GM19023 (cell line): ENCODE results near the gene HOXC6.

ENCODE experiments used
- ATAC-seq: cut with Tn5 transposase; IDR thresholded peaks from one replicate; pipeline ENCODE4 v1.9.1; 2021; ENCODE audit warnings: mild to moderate bottlenecking, moderate library complexity; ENCODE audit not compliant: unreplicated experiment

The HOXC6 gene

DNA sequence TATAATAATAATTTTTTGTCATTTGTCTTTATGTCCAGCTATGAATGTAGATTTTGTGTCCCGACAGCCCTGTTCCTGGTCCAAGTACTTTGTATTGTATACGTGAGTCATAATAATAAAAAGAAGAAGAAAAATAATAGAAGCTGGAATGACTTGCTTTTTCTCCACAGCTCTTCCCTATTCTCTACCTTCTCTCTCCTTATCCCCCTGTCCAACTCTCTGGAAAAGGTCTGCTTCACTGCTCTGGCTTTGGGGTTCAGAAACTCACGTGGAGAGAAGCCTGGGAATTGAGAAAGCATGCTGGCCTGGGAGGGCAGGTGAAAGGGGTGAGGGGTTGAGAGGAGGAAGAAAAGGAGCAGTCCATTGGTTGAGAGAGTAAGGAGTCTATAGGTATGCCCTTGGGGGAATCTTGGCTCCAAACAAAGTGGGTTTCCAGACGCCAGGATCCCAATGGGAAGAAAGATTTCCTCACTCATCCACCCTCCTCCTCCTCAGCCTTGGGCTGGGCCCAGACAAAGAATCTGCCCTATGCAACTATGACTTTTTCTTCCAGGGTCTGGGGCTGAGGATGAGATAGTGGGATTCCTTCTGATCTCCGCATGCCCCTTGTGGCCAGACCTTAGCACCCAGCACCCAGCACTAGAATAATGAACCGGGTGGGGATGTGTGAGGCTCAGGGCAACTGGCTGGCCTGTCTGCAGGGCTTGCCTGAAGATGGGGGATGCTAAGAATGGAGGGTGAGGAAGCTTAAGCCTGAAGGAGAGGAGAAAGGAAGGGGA lies 15.4 kb upstream of the HOXC6 start:
- ATAC-seq, result no peak

- ATAC-seq, result no peak
These were observed 13.7 kb upstream of the HOXC6 start for GRCh38 chr12:54014377-54015017.

GRCh38 chr12:54015018-54015931 lies 13.0 kb upstream of the HOXC6 start:
- ATAC-seq, result no peak

GRCh38 chr12:54016051-54016450 lies 12.2 kb upstream of the HOXC6 start:
- no peak for ATAC-seq

- no peak for ATAC-seq
These were observed 11.7 kb upstream of the HOXC6 start for GRCh38 chr12:54016478-54016964.

DNA sequence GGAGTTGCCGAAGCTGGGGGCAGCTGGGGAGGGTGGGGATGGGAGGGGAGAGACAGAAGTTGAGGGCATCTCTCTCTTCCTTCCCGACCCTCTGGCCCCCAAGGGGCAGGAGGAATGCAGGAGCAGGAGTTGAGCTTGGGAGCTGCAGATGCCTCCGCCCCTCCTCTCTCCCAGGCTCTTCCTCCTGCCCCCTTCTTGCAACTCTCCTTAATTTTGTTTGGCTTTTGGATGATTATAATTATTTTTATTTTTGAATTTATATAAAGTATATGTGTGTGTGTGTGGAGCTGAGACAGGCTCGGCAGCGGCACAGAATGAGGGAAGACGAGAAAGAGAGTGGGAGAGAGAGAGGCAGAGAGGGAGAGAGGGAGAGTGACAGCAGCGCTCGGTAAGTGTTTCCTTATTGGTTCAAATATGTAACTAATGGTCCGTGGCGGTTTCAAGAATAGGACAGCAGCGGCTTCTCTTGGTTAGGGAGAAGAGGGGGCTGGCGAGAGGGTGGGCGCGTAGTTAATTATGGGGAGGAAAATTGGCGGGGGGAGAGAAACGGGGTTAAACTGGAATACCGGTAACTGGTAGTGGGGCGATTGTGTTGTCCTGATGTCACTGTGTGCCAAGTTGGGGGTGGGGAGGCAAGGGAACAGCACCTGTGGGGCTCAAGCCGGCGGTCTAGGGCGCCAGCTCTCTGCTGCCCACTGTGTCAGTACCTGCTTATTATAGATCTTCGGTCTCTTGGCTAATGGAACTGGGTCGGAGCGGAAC lies 11.0 kb upstream of the HOXC6 start:
- ATAC-seq, result peak; percentile 32

- peak; percentile 84 for ATAC-seq
These were observed 10.3 kb upstream of the HOXC6 start for GRCh38 chr12:54017878-54018467.

DNA sequence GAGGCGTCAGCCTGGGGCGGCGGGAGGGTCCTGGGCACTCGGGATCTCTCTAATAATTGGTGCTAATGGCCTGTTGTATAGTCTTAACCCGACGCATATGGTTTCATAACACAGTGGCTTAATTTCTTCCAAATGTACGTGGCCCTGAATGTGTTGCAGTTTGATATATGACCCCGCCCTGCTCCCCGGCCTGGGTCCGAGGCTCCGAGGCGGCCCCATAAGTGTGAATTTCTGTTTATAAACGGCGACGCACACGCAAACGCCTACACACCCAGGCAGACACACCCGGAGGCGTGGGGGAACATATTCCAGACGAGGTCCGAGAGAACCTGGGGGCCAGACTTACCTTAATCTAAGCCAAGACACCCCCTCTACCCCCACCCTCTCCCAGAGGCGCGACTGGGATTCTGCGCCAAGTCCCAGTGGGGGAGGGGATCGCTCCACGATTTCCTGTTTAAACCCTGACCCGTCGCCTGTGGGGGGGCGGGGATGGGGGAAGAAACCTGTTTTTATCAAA lies 9.7 kb upstream of the HOXC6 start:
- ATAC-seq, result no peak

GRCh38 chr12:54019091-54019811 lies 9.0 kb upstream of the HOXC6 start:
- no peak for ATAC-seq

GRCh38 chr12:54019924-54020590 lies 8.2 kb upstream of the HOXC6 start:
- no peak for ATAC-seq

DNA sequence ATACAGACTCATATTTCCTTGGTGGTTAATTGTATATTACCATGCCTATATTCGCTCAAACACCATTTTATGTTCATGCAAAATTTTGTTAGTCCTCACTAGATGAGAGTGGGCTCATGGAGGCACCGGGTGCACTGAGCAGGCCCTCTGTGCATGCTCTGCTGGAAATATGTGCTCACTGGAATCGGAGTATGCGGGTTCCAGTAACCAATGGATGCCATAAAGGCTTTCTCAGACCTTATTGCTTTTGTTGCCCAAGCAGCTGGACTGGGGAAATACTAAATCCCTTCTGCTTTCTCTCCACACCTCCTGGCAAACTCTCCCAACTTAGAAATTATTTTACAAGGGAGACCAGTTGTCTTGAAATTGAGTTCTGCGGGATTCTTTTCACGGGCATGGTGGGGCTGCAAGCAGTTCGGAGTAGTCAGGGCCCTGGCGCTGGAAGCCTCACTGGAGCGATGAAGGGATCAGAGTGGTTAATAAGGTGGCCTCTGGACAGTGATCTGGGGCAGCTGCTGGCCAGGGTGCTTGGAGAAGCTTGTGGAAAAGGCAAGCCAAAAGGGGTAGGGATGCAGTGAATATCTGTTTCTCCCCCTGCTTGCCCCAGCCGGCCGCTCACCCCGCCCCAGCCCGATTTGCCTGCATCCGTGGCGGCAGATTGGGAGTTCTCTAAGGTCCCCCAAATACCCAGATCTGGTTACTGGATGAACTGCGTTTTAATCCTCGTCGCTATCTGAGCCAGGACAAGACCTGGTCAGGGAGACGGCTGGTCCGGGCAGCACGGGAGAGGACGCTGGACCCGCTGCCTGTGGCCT lies 7.4 kb upstream of the HOXC6 start:
- no peak for ATAC-seq

DNA sequence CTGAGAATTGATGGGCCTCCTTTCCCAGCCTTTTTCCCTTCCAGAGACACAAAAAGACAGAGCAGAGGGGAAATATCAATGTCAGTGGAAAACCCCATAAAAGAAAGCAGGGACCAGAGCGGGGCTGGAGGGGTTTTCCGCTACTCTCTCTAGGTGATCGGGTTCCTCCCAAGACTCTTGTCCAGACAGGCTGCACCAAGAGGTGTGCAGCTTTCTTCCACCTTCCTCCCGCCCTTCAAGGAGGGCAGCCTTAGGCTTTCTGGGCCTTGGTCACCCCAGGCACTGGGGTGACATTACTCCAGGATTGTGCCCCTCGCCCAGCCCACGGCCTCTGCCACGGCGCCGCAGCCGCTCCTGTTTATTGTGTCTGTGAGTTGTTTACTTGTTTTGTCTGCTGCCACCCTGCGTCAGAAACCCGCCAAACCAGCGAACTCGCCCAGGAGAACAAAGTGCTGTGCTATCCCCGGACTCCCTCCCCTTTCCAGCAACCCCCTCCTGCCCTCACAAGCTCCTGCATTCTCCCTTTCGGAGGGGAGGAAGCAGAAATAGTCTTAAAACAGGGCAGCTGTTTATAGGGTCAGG lies 6.7 kb upstream of the HOXC6 start:
- no peak for ATAC-seq

GRCh38 chr12:54022960-54023884 lies 5.0 kb upstream of the HOXC6 start:
- no peak for ATAC-seq

DNA sequence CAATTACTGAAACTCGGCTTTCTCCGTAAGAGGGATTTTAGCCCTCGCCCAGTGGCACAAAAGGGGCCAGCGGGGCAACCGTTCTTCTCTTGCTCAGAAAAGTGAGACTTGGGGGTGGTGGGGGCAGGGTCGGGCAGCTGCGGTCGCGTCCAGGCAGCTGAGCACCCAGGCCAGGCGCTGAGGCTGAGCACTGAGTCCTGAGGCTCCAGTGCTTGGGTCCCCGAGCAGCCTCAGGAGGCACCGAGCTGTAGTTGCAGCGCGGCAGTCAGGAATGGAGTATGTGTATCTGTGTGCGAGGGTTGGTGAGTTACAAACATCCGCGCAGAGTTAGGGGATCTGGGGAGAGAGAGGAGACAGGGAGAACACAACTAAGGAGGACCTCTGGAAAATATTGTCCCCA lies 4.1 kb upstream of the HOXC6 start:
- no peak for ATAC-seq

- ATAC-seq, result no peak
These were observed 3.5 kb upstream of the HOXC6 start for GRCh38 chr12:54024581-54025305.
